Measurements from ENCODE around the gene PRKCH. TPM values are rescaled to one million over a fixed set of nuclear protein-coding genes. Genes with fewer than 3 reads are reported as not detected.

PRKCH gene
- total and polyA plus RNA-seq, 2 donors (not counting 3 experiments of a cell fraction or from before 2014, with no cell fraction given), result 97.7 to 103 TPM

GRCh38 chr14:61535032-61535431 is 213.7 kb downstream of the PRKCH start:
- DNase-seq (ENCODE audit: low read depth, low spot score), result no peak
- intact Hi-C loops (cut with micrococcal nuclease) (no loop called here), dilution Hi-C loops (cut with MboI; ENCODE audit: extremely low pct_ligation_motif_present, low sequenced_read_pairs) (no loop called here)
- H3K27ac ChIP-seq (ENCODE audit: insufficient read depth, low read depth, low read length), result no peak overlapping the region
- H2AFZ ChIP-seq (ENCODE audit: low read depth, low read length), result no peak overlapping the region
- no peak for FAIRE-seq
- peaks cover 56% of the 10 kb centered on the region for H3K4me1 ChIP-seq (ENCODE audit: control insufficient read depth, extremely low read depth, insufficient read depth, low read length)
- H3K4me3 ChIP-seq (replicated peaks in 1 of 3; ENCODE audit: insufficient read depth in 1 of 3, low read depth in 1 of 3, low read length in 3 of 3), result no peak overlapping the region
- POLR2A ChIA-PET, result interaction anchor here (1.0 kb wide), 1 partner anchor 24 kb away, joined by 4 read pairs; no protein-coding TSS in a partner anchor
- no peak overlapping the region for H3K9ac ChIP-seq (replicated peaks; ENCODE audit: extremely low read depth, insufficient read depth, low read length)
- peaks cover 5% of the 10 kb centered on the region for H3K79me2 ChIP-seq (ENCODE audit: control insufficient read depth, insufficient read depth, low read length)
- BruUV-seq (replicated peaks), result no TSS peak
- H3K4me2 ChIP-seq (ENCODE audit: insufficient read depth, low read length), result no peak overlapping the region
- H3K9me3 ChIP-seq (replicated peaks; ENCODE audit: control insufficient read depth, insufficient read depth, low read length), result no peaks in the 10 kb centered on the region
- no peaks in the 10 kb centered on the region for H3K9me1 ChIP-seq (replicated peaks; ENCODE audit: control insufficient read depth, extremely low read depth, insufficient read depth, low read length)
- no peaks in the 10 kb centered on the region for H4K20me1 ChIP-seq (replicated peaks; ENCODE audit: control insufficient read depth, extremely low read depth, insufficient read depth, low read length)
- H3K36me3 ChIP-seq (ENCODE audit: control insufficient read depth in 2 of 2, extremely low read depth in 1 of 2, insufficient read depth in 2 of 2, low read length in 2 of 2), result peaks cover 4 to 5% of the 10 kb centered on the region in 2 experiments
- no peaks in the 10 kb centered on the region for H3K27me3 ChIP-seq (ENCODE audit: control insufficient read depth in 2 of 2, insufficient read depth in 2 of 2, low read length in 2 of 2)
- TF ChIP-seq GATA2 (IDR thresholded peaks at IDR 0.05; ENCODE audit: insufficient read depth, insufficient read length, low read depth, low read length), result no peak
- no peak for TF ChIP-seq MYC (IDR thresholded peaks at IDR 0.05; ENCODE audit: low read depth, low read length)
- CTCF ChIA-PET, result no interaction called here

- Histone ChIP-seq H3K27ac (ENCODE audit: insufficient read depth, low read depth, low read length) (no peak overlapping the region), H3K9ac (replicated peaks; ENCODE audit: extremely low read depth, insufficient read depth, low read length) (no peak overlapping the region), H3K9me1 (replicated peaks; ENCODE audit: control insufficient read depth, extremely low read depth, insufficient read depth, low read length) (no peaks in the 10 kb centered on the region), H3K4me1 (ENCODE audit: control insufficient read depth, extremely low read depth, insufficient read depth, low read length) (peaks cover 56% of the 10 kb centered on the region), H2AFZ (ENCODE audit: low read depth, low read length) (no peak overlapping the region), H3K9me3 (replicated peaks; ENCODE audit: control insufficient read depth, insufficient read depth, low read length) (no peaks in the 10 kb centered on the region), H3K79me2 (ENCODE audit: control insufficient read depth, insufficient read depth, low read length) (peaks cover 5% of the 10 kb centered on the region), H3K4me3 (replicated peaks in 1 of 3; ENCODE audit: insufficient read depth in 1 of 3, low read depth in 1 of 3, low read length in 3 of 3) (no peak overlapping the region), H3K27me3 (ENCODE audit: control insufficient read depth in 2 of 2, insufficient read depth in 2 of 2, low read length in 2 of 2) (no peaks in the 10 kb centered on the region), H3K36me3 (ENCODE audit: control insufficient read depth in 2 of 2, extremely low read depth in 1 of 2, insufficient read depth in 2 of 2, low read length in 2 of 2) (peaks cover 1 to 7% of the 10 kb centered on the region in 2 experiments), H4K20me1 (replicated peaks; ENCODE audit: control insufficient read depth, extremely low read depth, insufficient read depth, low read length) (no peaks in the 10 kb centered on the region), H3K4me2 (ENCODE audit: insufficient read depth, low read length) (no peak overlapping the region)
- BruUV-seq (replicated peaks), result no TSS peak
- FAIRE-seq, result no peak
- POLR2A ChIA-PET, result interaction anchor here (1.0 kb wide), 1 partner anchor 24 kb away, joined by 4 read pairs; no protein-coding TSS in a partner anchor
- DNase-seq (ENCODE audit: low read depth, low spot score), result no peak
- TF ChIP-seq GATA2 (IDR thresholded peaks at IDR 0.05; ENCODE audit: insufficient read depth, insufficient read length, low read depth, low read length) (no peak), EZH2 (IDR thresholded peaks at IDR 0.05; ENCODE audit: borderline replicate concordance, low read depth, low read length, severe bottlenecking) (no peak), POLR2A (IDR thresholded peaks at IDR 0.05; ENCODE audit: low read depth, low read length) (no peak)
- intact Hi-C loops (cut with micrococcal nuclease) (no loop called here), dilution Hi-C loops (cut with MboI; ENCODE audit: extremely low pct_ligation_motif_present, low sequenced_read_pairs) (no loop called here)
- CTCF ChIA-PET, result interaction anchor here (1.0 to 1.3 kb wide), 3 partner anchors 8 to 28 kb away, joined by 3 read pairs; no protein-coding TSS in a partner anchor
Observed at GRCh38 chr14:61535458-61535857, 214.1 kb downstream of the PRKCH start.
